ENCODE results near the gene DAZAP2.
"Not testable (repeated sequence)": the region's sequence is repeated elsewhere in the genome, so short reads cannot be mapped to it uniquely, and the experiment has no call there.

DAZAP2 gene

GRCh38 chr12:51247523-51248206 is 9.0 kb downstream of the DAZAP2 start:
- DNase-seq, result no peak

- no peak for DNase-seq
Measured at GRCh38 chr12:51253276-51253675, 14.7 kb downstream of the DAZAP2 start.

GRCh38 chr12:51254536-51254935 is 15.9 kb downstream of the DAZAP2 start:
- no peak for DNase-seq

GRCh38 chr12:51259600-51259999 is 21.0 kb downstream of the DAZAP2 start:
- DNase-seq, result not testable (repeated sequence)

- DNase-seq, result no peak
Measured at GRCh38 chr12:51262758-51263177, 24.1 kb downstream of the DAZAP2 start.

GRCh38 chr12:51263341-51263740 is 24.7 kb downstream of the DAZAP2 start:
- DNase-seq, result no peak

- no peak for DNase-seq
Measured at GRCh38 chr12:51264297-51264696, 25.7 kb downstream of the DAZAP2 start.

- DNase-seq, result no peak
Measured at GRCh38 chr12:51265024-51265423, 26.4 kb downstream of the DAZAP2 start.

- DNase-seq, result no peak
Measured at GRCh38 chr12:51269174-51270066, 30.8 kb downstream of the DAZAP2 start.

GRCh38 chr12:51270067-51270950 is 31.7 kb downstream of the DAZAP2 start, which contains the start of gene SMAGP:
Gene SMAGP (minus strand): TSS chr12:51270415. CDS start chr12:51269278, 1,137 bp downstream.
- no peak for DNase-seq

GRCh38 chr12:51270951-51271518 is 32.4 kb downstream of the DAZAP2 start:
- no peak for DNase-seq

GRCh38 chr12:51272810-51273209 is 34.2 kb downstream of the DAZAP2 start:
- DNase-seq, result not testable (repeated sequence)

GRCh38 chr12:51275088-51275487 is 36.5 kb downstream of the DAZAP2 start:
- no peak for DNase-seq

- no peak for DNase-seq
Measured at GRCh38 chr12:51281202-51281924, 42.7 kb downstream of the DAZAP2 start.

- no peak for DNase-seq
Measured at GRCh38 chr12:51285843-51286242, 47.2 kb downstream of the DAZAP2 start.

GRCh38 chr12:51291603-51292513 is 53.2 kb downstream of the DAZAP2 start:
- DNase-seq, result not testable (repeated sequence)
